H9 (cell line): ENCODE results near the gene AKAP7. TPM values are rescaled to one million over a fixed set of nuclear protein-coding genes. Genes with fewer than 3 reads are reported as not detected.

ENCODE experiments used
- DNase-seq: peaks from one replicate; pipeline ENCODE4 v3.0.0-alpha.2; 2017
- H2AFZ ChIP-seq: one replicate; pipeline ENCODE4 v1.6.1; 2013; ENCODE audit warnings: mild to moderate bottlenecking, low read length, control low read depth, moderate library complexity
- H2AK5ac ChIP-seq: 2 replicates; pipeline ENCODE4 v1.6.1; 2013; ENCODE audit warnings: low read length, control low read depth, mixed read lengths; ENCODE audit not compliant: insufficient read length
- H2BK120ac ChIP-seq: one replicate; pipeline ENCODE4 v1.6.1; 2013; ENCODE audit warnings: low read depth, mild to moderate bottlenecking, low read length, control low read depth, inconsistent platforms; ENCODE audit not compliant: poor library complexity, severe bottlenecking
- H2BK12ac ChIP-seq: 2 replicates; pipeline ENCODE4 v1.6.1; 2013; ENCODE audit warnings: low read length, control low read depth, mixed read lengths, low read depth; ENCODE audit not compliant: insufficient read length
- H2BK15ac ChIP-seq: 2 replicates; pipeline ENCODE4 v1.6.1; 2013; ENCODE audit warnings: low read depth, low read length, control low read depth
- H2BK20ac ChIP-seq: one replicate; pipeline ENCODE4 v1.6.1; 2013; ENCODE audit warnings: low read depth, mild to moderate bottlenecking, low read length, control low read depth, inconsistent platforms; ENCODE audit not compliant: poor library complexity, severe bottlenecking
- H2BK5ac ChIP-seq: 2 replicates; pipeline ENCODE4 v1.6.1; 2013; ENCODE audit warnings: low read length, control low read depth, mixed read lengths; ENCODE audit not compliant: insufficient read length
- H3K14ac ChIP-seq: 2 replicates; pipeline ENCODE4 v1.6.1; 2013; ENCODE audit warnings: low read length, control low read depth; ENCODE audit not compliant: insufficient read depth
- H3K18ac ChIP-seq: 2 replicates; pipeline ENCODE4 v1.6.1; 2013; ENCODE audit warnings: low read depth, mild to moderate bottlenecking, mixed read lengths, low read length, control low read depth; ENCODE audit not compliant: insufficient read length
- H3K23ac ChIP-seq: 2 replicates; pipeline ENCODE4 v1.6.1; 2013; ENCODE audit warnings: low read length, control low read depth, mixed read lengths, low read depth; ENCODE audit not compliant: insufficient read length
- H3K23me2 ChIP-seq: 2 replicates; pipeline ENCODE4 v1.6.1; 2013; ENCODE audit warnings: low read depth, mild to moderate bottlenecking, mixed read lengths, low read length, control low read depth; ENCODE audit not compliant: insufficient read length, poor library complexity, severe bottlenecking
- H3K27ac ChIP-seq: 2 replicates; pipeline ENCODE4 v1.5.1; 2013; ENCODE audit warnings: low read length, control low read depth, mixed read lengths, low read depth; ENCODE audit not compliant: insufficient read length
- H3K27me3 ChIP-seq: 2 replicates; pipeline ENCODE4 v1.6.1; 2013; ENCODE audit warnings: low read length, control low read depth, inconsistent platforms; ENCODE audit not compliant: insufficient read depth
- H3K4ac ChIP-seq: 2 replicates; pipeline ENCODE4 v1.6.1; 2013; ENCODE audit warnings: low read depth, mild to moderate bottlenecking, control low read depth, inconsistent platforms, low read length, moderate library complexity
- H3K4me1 ChIP-seq: 2 replicates; pipeline ENCODE4 v1.6.1; 2013; ENCODE audit warnings: low read length, control low read depth, inconsistent platforms; ENCODE audit not compliant: insufficient read depth
- H3K4me2 ChIP-seq: 2 replicates; pipeline ENCODE4 v1.6.1; 2013; ENCODE audit warnings: low read length, control low read depth, mixed read lengths; ENCODE audit not compliant: insufficient read length, insufficient read depth
- H3K56ac ChIP-seq: 2 replicates; pipeline ENCODE4 v1.6.1; 2013; ENCODE audit warnings: low read depth, mild to moderate bottlenecking, mixed read lengths, low read length, control low read depth; ENCODE audit not compliant: insufficient read length
- H3K79me1 ChIP-seq: 2 replicates; pipeline ENCODE4 v1.6.1; 2013; ENCODE audit warnings: low read depth, mild to moderate bottlenecking, moderate library complexity, low read length, control low read depth, inconsistent platforms; ENCODE audit not compliant: insufficient read depth, poor library complexity, severe bottlenecking
- H3K79me2 ChIP-seq: 2 replicates; pipeline ENCODE4 v1.6.1; 2013; ENCODE audit warnings: low read length, control low read depth, inconsistent platforms; ENCODE audit not compliant: insufficient read depth
- H3K9ac ChIP-seq: 2 replicates; pipeline ENCODE4 v1.6.1; 2013; ENCODE audit warnings: low read length, control low read depth, mixed read lengths; ENCODE audit not compliant: insufficient read length; ENCODE audit errors: extremely low read depth
- H3K9me3 ChIP-seq: one replicate; pipeline ENCODE4 v1.6.1; 2013; ENCODE audit warnings: low read depth, low read length, inconsistent platforms; ENCODE audit not compliant: control insufficient read depth
- H3T11ph ChIP-seq: one replicate; pipeline ENCODE4 v1.6.1; 2013; ENCODE audit warnings: mild to moderate bottlenecking, low read length, control low read depth, inconsistent platforms
- H4K20me1 ChIP-seq: one replicate; pipeline ENCODE4 v1.6.1; 2013; ENCODE audit not compliant: control insufficient read depth, insufficient read length, insufficient read depth
- H4K5ac ChIP-seq: 2 replicates; pipeline ENCODE4 v1.6.1; 2013; ENCODE audit warnings: low read depth, mild to moderate bottlenecking, mixed read lengths, low read length, control low read depth; ENCODE audit not compliant: insufficient read length
- H4K8ac ChIP-seq: replicated peaks from 2 replicates; pipeline ENCODE4 v1.6.1; 2013; ENCODE audit warnings: low read length, control low read depth, mixed read lengths, low read depth; ENCODE audit not compliant: insufficient read length
- H4K91ac ChIP-seq: 2 replicates; pipeline ENCODE4 v1.6.1; 2013; ENCODE audit warnings: low read depth, mild to moderate bottlenecking, moderate library complexity, mixed read lengths, low read length, control low read depth; ENCODE audit not compliant: insufficient read length
- H3K27ac Mint-ChIP-seq, 3 experiments: 2 replicates in 2 of 3; 3 replicates in 1 of 3; pipeline ENCODE4 v1.8.0; 2020 to 2021; ENCODE audit warnings: mixed read lengths in 3 of 3, mild to moderate bottlenecking in 1 of 3, moderate library complexity in 1 of 3
- H3K27me3 Mint-ChIP-seq: 2 replicates; pipeline ENCODE4 v1.8.0; 2021; ENCODE audit warnings: low read depth, mild to moderate bottlenecking, moderate library complexity, mixed read lengths
- H3K36me3 Mint-ChIP-seq, 3 experiments: 2 replicates in 2 of 3; 3 replicates in 1 of 3; pipeline ENCODE4 v1.8.0; 2020 to 2021; ENCODE audit warnings: low read depth in 3 of 3, mixed read lengths in 3 of 3; ENCODE audit not compliant: insufficient read depth in 1 of 3
- H3K4me1 Mint-ChIP-seq, 2 experiments: 2 replicates each; pipeline ENCODE4 v1.8.0; 2020; ENCODE audit warnings: mixed read lengths in 2 of 2
- H3K4me3 Mint-ChIP-seq, 2 experiments: 2 replicates in 1 of 2; 3 replicates in 1 of 2; pipeline ENCODE4 v1.8.0; 2020 to 2021; ENCODE audit warnings: mild to moderate bottlenecking in 2 of 2, mixed read lengths in 2 of 2, moderate library complexity in 1 of 2
- H3K9me3 Mint-ChIP-seq, 2 experiments: 2 replicates in 1 of 2; 3 replicates in 1 of 2; pipeline ENCODE4 v1.8.0; 2020; ENCODE audit warnings: mild to moderate bottlenecking in 2 of 2, mixed read lengths in 2 of 2, moderate library complexity in 1 of 2
- CTCF ChIP-seq: fragments of 200-600 bp; sonication (generic); conservative IDR thresholded peaks from 3 replicates; pipeline ENCODE4 v1.8.0; 2021; ENCODE audit warnings: antibody characterized with exemption, mild to moderate bottlenecking
- WGBS: extraction: QIAGEN DNeasy Blood & Tissue Kit; methylation state at CpG from one replicate; pipeline ENCODE4 v1.1.7; 2013; ENCODE audit warnings: missing lambda C conversion rate, low lambda C conversion rate, mixed read lengths; ENCODE audit not compliant: insufficient read length; ENCODE audit errors: extremely low coverage; 5-methylcytosine and 5-hydroxymethylcytosine counted together
- total RNA-seq: library from RNA; stranded (reverse); gene quantifications from 2 replicates; pipeline ENCODE4 v1.2.1, GENCODE V29; 2021

The AKAP7 gene
- total RNA-seq, 1 experiment from 2014 or later = 9.8 TPM

DNA sequence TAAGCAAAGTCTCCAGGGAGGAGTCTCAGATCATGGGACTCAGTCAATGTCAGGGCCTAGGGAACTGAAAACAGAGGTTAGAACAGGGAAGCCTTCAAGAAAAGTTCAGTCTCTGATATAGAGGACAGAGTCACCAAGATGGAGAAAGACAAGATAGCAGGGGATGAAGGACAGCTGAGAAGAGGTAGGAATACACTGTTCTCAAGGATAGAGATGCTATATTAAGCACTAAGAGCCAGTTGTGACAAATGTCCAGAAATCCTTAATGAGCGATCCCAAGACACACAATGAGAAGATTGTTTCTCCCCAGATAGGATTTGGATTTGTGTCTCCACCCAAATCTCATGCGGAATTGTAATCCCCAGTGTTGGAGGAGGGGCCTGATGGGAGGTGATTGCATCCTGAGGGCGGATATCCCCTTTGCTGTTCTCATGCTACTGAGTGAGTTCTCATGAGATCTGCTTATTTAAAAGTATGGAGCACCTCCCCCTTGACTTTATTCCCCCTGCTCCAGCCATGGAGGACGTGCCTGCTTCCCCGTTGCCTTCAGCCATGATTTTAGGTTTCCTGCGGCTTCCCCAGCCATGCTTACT lies 168.2 kb downstream of the AKAP7 start:
- no peak overlapping the region for H3K4me3 Mint-ChIP-seq
- Histone ChIP-seq H3K23me2 (no peaks in the 10 kb centered on the region), H2BK5ac (no peak overlapping the region), H2AK5ac (no peak overlapping the region), H3K9ac (no peak overlapping the region), H4K5ac (no peak overlapping the region), H3K9me3 (no peaks in the 10 kb centered on the region), H2BK20ac (no peak overlapping the region), H3K79me2 (no peaks in the 10 kb centered on the region), H4K8ac (no peak overlapping the region), H3K56ac (no peak overlapping the region), H4K20me1 (no peaks in the 10 kb centered on the region), H3K27ac (no peak overlapping the region), H3K23ac (no peak overlapping the region), H3K18ac (no peak overlapping the region), H3K79me1 (no peaks in the 10 kb centered on the region), H2AFZ (no peak overlapping the region), H3K4me2 (no peak overlapping the region), H2BK12ac (no peak overlapping the region), H4K91ac (no peak overlapping the region), H3K4me1 (peaks cover 2% of the 10 kb centered on the region; the same call in 1 of the 2 replicates), H3K4ac (no peak overlapping the region), H3K27me3 (no peaks in the 10 kb centered on the region), H3T11ph (no peak overlapping the region), H3K14ac (no peak overlapping the region), H2BK15ac (no peak overlapping the region), H2BK120ac (no peak overlapping the region)
- peak; percentile 64 for DNase-seq
- H3K9me3 Mint-ChIP-seq = peaks cover 2 to 4% of the 10 kb centered on the region in 2 experiments; a peak in 4 of 5 replicates
- peak overlapping the region in 1 of 3 experiments; percentile 45; a peak in 2 of 7 replicates for H3K27ac Mint-ChIP-seq
- WGBS = no CpG with 5 or more reads among the region's 6 CpGs
- no peak for TF ChIP-seq CTCF
- no peaks in the 10 kb centered on the region for H3K27me3 Mint-ChIP-seq
- peaks cover 19 to 45% of the 10 kb centered on the region in 2 experiments for H3K4me1 Mint-ChIP-seq
- H3K36me3 Mint-ChIP-seq = peaks cover 3 to 9% (median 5%) of the 10 kb centered on the region in 3 experiments; a peak in 6 of 7 replicates
